CD4-positive, alpha-beta T cell treated with Interleukin-10 for 1 hour (primary cell): Measurements from ENCODE around the gene RNU1-2.
"Not testable (repeated sequence)": the region's sequence is repeated elsewhere in the genome, so short reads cannot be mapped to it uniquely, and the experiment has no call there.

Experiments used
- DNase-seq: peaks from one replicate; pipeline ENCODE4 v3.0.0-alpha.2; 2020

The RNU1-2 gene

DNA sequence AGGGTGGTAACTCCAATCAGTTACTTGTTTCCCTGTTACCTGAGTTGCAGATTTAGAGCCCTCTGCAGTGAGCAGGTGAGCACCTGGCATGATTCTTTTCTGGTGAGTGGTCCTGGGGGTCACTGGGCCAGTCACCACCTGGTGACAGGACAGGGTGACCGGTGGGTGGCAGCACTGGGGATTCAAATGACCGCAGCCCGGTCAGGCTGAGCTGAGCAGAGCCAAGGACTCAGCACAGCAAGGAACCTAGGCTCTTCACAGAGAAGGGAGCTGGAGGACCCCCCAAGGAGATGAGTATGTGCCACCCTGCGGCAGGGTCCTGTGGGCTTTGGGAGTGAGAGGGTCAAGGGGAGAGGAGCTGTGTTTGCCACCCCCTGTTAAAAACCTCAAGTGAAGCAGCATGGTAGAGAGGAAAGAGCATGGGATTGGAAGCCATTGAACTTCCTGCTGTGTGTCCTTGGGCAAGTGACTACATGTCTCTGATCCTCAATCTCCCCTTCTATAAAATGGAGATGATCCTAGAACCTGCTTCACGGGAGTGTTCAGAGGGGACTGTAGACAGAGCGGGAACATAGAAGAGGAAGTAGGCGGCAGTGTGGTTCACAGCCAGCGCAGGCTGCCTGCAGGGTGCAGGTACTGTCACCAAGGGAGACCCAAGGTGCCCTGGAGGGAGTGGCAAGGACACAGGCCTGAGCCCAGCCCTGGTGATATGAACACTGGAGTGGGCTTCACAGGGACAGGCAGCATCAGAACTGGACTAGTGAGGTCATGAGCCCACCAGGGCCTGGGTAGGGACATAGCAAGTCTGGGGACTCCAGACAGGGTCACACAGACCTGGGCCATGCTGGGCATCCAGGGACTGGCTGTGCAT, 16.3 kb downstream of the RNU1-2 start:
- not testable (repeated sequence) for DNase-seq

DNA sequence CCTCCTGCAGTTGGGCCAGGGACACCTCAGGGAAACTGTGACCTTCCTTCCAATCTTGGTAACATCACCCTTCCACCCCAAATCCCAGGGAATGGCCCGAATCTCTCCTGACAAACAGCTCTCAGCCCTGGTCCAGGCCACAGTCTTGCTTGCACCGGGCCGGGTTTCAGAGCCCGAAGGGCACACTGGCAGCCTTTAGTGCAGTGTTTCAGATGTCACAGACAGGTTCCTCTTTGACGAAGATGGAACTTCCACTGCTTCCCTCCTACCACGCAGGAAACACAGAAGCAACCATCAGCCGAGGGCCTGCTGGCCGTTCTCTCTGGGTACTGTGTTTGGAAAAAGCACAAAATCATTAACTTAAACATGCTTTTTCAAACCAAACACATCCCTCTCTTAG, 17.0 kb downstream of the RNU1-2 start:
- DNase-seq, result not testable (repeated sequence)

DNA sequence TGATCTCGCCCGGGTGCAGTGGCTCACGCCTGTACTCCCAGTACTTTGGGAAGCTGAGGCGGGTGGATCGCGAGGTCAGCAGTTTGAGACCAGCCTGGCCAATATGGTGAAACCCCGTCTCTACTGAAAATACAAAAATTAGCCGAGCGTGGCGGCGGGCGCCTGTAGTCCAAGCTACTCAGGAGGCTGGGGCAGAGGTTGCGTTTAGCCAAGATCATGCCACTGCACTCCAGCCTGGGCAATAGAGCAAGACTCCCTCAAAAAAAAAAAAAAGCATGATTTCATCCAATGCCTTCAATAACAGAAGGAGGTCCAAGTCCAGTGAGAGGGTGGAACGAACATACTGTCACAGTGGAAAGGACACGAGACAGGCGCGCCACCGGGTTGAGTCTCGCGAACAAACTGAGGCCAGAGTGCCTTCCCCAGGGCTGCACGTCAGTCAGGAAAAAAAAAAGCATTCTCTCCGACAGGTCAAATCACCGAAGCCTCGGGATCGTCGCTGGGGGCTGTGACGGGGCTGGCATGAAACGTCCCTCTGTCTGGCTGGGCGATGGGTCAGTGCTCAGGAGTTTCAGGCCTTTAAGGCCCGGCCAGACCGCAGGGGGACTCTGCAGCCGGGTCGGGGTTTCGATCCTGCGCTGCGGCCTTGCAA, 17.5 kb downstream of the RNU1-2 start:
- DNase-seq, result no peak

DNA sequence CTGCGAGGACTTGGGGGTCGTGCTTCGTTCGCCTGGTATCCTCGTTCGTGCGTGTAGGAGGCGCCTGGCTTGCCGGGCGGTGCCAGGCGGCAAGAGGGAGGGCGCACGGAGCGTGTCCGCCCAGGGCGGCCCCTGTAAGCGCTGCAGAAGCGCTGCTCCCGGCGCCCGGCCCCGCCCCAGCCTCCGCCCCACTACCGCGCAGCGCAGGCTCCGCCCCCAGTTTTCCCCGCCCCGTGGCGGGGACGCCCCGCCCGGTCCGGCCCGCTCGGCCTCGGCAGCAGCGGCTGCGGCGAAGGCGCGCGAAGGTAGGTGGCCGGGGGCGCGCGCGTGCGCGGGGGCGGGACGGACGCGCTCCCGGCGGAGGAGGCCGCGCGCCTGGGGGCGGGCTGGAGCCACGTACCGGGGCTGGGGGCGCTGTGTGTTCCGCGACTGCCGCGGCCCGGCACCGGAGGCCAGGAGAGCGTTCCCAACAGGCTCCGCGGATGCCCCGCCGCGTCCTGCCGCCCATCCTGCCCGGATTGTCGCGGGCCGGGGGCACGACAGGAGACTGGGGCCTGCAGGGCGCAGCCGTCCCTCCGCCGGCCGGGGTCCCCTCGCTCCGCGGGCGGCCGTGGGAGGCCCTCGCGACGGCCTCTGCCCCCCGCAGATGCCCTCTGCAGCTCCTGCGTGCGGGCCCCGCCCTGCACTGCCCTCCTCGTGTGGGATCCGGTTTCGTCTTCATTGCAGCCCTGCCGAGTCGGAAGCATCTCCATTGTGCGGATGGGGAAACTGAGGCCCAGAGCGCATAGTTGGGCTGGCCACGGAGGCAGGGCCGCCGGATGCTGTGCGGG, 18.3 kb downstream of the RNU1-2 start:
- peak; percentile 96 for DNase-seq

DNA sequence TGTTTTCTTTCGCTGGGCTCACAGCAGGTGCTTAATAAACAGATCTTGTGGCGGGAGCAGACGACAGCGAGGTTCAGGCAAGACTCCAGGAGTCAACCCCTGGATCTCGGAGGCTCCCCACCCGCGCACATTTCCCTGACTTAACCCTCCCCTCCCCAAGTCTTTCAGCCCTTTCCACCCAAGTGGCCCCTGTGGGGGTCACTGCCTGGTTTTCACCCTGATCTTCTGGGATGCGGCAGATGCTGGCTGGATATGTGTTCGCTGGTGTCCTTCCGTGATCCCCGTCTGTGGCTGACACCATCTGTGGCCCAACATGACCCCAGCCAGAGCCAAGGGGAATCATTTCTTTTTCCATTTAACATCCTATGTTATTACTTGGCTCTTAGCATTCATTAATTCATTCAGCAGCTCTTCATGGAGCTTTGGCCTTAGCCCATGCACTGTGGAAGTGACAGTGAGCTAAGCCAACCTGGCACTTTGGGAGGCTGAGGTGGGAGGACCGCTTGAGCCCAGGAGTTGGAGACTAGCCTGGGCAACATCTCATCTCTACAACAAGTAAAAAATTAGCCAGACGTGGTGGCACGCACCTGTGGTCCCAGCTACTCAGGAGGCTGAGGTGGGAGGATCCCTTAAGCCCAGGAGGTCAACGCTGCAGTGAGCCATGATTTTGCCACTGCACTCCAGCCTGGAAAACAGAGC, 19.3 kb downstream of the RNU1-2 start:
- DNase-seq, result not testable (repeated sequence)

DNA sequence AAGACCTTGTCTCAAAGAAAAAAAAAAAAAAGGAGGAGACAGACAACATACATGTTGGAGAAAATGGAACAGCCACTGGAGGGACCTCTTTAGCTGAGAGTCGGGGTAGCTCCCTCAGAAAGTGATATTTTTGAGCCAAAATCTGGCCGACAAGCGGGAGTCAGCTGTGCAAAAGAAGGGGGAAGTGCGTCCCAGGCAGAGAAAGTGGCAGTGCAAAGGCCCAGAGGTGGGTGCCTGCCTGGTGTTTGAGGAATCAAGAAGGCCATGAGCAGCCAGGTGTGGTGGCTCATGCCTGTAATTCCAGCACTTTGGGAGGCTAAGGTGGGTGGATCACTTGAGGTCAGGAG, 19.8 kb downstream of the RNU1-2 start:
- DNase-seq, result no peak

DNA sequence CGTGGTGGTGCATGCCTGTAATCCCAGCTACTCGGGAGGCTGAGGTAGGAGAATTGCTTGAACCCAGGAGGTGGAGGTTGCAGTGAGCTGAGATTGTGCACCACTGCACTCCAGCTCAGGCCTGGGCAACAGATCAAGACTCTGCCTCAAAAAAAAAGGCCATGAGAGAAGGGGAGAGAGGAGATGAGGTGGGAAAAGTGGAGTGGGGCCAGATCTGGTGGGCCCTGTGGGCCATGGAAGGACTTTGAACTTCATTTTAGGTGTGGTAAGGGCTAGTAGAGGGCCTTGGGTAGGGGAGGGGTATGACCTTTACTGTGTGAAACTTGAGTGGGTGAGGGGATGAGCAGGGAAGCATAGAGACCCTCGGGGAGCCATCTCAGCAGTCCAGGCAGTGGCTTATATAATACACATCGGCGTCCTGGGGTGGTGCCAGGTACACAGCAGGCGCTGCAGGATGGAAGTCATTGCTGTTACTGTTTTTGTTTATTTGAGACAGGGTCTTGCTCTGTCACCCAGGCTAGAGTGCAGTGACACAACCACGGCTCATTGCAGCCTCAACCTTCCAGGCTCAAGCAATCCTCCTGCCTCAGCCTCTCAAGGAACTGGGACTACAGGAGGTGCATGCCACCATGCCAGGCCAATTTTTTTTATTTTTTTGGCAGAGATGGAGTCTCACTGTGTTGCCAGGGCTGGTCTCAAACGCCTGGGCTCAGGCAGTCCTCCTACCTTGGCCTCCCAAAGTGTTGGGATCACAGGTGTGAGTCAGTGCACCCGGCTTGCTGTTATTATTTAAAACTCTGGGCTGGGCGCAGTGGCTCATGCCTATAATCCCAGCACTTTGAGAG, 20.5 kb downstream of the RNU1-2 start:
- DNase-seq, result not testable (repeated sequence)

DNA sequence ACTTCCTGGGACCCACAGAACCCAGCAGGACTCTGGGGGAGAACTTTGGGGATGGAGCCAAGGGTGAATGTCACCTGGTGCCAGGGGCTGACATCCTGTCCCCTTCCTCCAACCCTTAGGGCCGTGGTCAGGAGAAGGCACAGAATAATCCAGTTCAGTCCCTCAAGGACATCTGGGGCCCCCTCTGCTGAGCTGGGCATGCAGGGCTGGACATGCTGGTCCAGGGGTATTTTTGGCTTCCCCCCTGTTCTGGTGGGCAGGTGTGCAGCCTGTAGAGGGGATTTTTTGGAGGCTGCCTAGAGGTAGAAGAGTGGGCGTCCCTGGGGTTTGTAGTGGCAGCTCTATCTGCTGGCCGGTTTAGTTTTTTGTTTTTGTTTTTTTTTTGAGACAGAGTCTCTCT, 22.6 kb downstream of the RNU1-2 start:
- no peak for DNase-seq

DNA sequence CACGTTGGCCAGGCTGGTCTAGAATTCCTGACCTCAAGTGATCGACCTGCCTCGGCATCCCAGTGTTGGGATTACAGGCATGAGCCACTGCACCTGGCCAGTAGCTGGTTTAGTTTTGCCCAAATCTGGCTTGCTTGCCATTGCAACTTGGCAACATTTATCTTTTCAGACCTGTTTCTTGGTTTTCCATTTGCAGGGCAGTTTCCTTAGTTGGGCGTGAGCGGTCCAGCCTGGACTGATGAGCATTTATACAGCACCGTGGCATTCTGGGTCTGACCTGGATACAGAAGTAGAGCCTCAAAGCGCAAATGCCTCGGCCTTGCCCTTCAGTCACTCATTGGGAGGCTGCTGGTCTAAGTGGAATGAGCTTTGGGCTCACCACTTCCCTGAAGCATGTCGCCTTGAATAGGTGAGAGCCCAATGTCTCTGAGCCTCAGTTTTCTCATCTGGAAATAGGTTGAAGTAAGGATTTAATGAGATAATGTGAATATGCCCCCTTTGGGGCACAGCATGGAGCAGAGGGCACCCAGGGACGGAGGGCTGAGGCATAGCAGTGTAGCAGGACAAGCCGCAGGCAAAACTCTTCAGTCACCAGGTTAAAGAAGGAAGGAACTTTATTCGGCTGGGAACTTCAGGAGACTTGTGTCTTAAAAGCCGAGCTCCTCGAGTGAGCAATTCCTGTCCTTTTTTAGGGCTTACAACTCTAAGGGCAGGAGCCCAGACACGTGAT, 23.3 kb downstream of the RNU1-2 start:
- not testable (repeated sequence) for DNase-seq

DNA sequence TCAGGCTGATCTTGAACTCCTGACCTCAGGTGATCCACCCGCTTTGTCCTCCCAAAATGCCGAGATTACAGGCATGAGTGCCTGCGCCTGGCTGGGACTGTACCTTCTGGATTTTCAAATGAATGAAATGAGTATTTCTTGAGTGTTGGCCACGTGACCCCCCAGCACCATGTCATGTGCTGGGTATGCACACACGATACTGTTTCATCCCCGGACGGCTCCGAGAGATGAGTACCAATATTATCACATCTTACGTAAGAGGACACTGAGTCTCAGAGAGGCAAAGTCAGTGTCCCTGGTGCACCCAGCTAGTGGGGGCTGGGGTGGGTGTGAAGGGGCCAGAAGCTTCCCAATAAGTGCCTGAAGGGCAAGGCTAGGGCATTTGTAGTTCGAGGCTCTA, 25.2 kb downstream of the RNU1-2 start:
- no peak for DNase-seq

DNA sequence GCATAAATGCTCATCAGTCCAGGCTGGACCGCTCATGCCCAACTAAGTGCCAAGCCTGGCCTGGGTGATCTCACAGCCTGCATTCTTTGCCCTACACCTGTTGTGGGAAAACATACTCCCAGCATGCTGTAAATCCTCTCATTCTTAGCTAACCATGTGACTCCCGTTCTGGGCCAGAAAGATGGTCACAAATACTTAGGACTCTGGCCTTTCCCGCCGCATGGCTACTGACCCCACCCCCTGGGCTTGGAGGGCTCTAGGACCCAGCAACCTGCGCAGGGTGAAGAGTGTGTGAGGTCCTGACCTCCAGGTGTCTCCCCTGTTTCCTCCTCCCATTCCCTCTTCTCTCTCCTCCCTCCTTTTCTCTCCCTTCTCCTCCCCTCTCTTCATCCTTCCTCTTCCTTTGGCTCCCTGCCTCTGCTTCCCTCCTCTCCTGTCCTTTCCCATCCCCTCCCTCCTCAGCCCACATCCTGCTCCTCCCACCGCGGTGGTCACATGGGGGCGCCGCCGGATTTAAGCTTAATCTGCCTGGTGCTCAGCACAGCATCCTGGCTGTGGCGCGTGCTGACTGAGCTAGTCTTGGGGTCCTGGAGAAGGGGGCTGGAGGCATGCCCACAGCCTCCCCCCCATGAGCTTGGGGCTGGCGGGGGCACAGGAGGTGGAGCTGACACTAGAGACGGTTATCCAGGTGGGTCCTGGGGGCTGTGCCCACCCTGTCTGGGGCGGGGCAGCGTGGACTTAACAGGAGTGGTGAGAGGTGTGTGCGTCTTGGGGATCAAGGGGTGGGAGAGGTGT, 25.8 kb downstream of the RNU1-2 start, which contains the start of gene CROCC:
Gene CROCC, plus strand, starts transcription at position 541 of the 795 bp plus-strand sequence. Its CDS starts 88 bp downstream, at position 629.
- DNase-seq, result peak; percentile 42

DNA sequence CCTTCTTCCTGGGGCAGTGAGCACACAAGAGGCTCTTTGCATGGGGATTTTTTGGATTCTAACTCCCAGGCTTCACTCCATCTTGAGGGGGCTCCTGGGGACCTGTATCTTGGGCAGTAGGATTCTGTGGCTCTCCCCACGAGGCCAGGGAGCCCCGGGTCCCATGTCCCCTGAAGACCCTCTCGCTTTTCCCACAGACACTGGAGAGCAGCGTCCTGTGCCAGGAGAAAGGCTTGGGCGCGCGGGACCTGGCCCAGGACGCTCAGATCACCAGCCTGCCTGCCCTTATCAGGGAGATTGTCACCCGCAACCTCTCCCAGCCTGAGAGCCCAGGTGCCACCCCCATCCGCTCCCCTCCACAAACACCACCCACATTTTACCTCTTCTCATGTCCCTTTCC, 26.7 kb downstream of the RNU1-2 start:
- no peak for DNase-seq

DNA sequence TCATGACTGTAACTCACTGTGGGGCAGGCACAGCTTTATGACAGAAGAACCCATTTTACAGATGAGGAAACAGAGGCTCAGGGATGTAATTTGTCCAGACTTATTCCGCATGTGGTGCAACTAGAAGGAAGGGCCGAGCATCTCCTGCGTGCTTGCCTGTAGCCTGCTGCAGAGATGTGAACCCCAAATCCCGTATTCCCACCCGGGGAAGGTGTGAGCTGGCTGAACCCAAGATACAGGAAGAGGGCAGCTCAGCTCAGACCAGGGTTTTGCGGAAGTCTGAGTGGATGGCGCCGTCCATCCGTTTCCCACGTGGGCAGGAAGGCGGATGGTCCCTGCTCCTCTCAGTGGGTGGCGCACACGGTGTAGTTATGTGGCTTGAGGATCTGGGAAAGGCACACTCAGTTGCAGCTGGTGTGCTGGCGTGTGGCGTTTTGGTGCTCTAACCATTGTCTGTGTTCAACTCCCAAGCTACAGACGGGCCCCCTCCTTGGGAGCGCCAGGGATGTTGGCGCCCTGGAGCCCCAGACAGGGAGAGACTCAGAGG, 27.2 kb downstream of the RNU1-2 start:
- DNase-seq, result no peak

DNA sequence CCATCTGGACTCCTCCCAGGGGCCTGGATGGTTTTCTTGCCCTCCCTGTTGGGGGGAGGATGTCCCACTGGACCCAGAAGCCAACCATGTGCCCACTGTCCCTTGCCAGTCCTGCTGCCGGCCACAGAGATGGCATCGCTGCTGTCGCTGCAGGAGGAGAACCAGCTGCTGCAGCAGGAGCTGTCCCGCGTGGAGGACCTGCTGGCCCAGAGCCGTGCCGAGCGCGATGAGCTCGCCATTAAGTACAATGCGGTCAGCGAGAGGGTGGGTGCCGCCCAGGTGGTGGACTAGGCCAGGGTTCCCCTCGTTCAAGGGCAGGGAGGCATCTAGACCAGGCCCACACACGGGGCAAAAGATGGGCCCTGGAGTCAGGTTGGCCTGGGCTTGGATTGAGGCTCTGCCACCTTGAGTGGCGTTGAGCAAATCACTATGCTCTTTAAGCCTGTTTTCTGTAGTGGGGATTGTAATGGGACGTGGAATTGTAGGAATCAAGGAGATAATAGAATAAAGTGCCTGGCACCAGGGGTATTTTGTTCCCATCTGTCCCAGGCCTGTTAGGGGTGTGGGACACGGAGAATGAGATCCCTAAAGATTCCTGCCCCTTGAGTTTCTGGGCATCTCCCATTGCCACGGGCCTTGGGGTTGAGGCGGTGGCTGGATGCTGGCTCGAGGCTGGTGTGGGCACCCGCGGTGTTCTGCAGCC, 28.6 kb downstream of the RNU1-2 start:
- no peak for DNase-seq

DNA sequence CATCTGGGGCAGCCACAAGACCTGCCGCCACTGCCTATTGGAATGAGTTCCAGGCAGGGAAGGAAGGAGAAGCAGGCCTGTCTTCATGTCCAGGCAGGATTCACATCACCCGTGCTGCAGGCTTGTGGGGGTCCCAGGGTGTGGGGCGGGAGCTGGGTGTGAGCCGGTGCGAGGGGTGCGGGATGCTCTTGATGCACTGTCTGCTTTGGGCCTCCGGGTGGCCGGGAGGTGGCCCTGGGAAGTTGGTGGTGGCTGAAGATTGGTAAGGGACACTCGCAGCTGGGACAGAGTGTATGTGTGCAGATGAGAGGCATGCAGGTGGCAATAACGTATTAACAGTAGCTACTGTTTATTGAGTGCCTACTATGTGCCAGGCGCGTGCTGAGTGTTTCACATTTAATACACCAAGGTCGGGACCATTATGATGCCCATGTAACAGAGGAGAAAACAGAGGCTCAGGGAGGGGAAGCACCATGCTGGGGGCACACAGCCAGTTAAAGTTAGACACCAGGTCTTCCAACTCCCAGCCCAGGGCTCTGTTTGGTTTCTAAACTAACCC, 29.2 kb downstream of the RNU1-2 start:
- DNase-seq, result no peak

DNA sequence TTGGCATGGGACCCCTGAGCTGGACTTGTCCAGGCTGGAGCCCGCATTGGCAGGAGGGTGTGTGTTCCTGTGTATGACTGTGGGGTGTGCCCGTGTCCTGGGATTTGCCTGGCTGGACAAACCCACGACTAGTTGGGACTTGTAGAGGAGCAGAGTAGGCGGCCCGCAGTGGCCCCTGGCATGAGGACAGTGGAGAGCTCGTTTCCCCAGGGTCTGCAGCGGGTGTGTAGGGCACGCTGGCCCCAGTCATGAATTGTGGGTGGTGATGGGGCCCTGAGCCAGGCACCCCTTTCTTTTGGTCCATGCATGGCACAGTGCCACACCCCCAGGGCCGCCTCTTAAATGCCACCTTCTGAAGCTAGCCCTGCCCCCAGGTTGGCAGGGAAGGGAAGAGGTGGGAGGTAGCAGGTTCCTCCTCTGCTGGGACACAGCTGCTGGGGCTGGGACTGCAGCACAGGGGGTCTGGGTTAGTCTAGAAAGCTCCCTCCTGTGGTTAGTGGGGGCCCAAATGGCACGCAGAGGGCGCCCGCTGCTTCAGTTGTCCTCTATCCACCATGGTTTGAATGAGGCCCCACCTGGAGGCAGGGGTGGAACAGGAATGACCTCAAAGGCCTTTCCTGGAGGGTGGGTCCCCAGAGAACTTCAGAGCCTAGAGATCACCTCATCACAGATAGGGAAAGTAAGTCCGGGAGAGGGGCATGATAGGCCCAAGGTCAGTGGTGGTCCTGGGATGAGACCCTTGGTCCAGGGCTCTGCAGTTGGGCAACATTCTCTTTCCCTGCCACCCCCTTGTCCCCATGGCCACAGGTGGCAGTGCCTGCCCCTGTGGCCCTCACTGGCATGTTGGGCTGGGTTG, 30.1 kb downstream of the RNU1-2 start:
- no peak for DNase-seq

DNA sequence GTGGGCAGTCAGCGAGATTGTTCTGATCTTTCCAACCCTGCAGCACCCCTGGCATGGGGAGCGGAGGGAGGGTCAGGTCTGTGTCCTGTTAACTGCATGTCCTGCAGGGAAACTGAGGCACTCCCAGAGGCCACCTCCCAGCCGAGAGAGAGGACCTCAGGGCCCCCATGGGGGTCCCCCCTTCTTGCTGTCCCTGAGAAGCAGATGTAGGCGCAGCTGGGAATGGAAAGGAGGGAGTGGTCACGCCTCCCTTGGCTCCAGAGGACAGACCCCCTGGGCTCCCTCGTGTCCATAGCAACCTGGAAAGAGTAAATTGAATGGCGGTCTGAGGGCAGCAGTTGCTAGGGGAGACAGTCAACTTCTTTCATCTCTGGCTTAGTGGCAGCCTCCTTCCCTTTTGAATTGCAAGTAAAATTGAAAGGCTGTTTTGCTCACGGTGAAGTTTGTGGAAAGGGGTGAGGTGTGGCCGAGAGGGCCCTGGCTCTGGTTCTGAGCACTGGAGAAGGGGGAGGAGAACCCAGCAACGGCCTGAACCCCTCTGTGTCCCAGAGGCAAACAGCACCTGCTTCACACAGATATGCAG, 30.8 kb downstream of the RNU1-2 start:
- DNase-seq, result no peak

DNA sequence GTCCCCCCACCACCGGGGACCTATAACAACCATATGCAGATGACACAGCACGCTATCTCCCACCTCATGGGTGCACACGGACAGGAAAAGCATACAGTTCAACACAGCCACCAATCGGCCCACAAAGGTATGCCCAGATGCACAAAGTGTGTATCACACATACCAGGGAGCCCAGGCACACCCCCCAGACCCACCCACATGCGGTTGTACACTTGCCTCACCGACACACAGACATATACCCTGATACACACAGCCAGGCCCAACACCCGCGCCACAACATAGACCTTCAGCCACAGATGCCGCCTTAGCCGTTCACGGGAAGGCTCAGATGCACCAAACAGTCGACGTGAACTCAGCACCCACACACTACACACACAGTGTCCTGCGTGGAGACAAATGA, 31.5 kb downstream of the RNU1-2 start:
- DNase-seq, result no peak
